Activated CD4-positive, alpha-beta T cell treated with anti-CD3 and anti-CD28 coated beads, Interleukin-2, amount 10 ng/mL, durations not matched to agents 24 days and 14 days (primary cell): ENCODE data around the gene EHD4. TPM values are rescaled to one million over a fixed set of nuclear protein-coding genes. Genes with fewer than 3 reads are reported as not detected.

ENCODE experiments used
- DNase-seq: peaks from one replicate; pipeline ENCODE4 v3.0.0; 2022
- H3K27ac Mint-ChIP-seq: one replicate; pipeline ENCODE4 v1.8.0; 2022; ENCODE audit warnings: mild to moderate bottlenecking, mixed read lengths
- H3K27me3 Mint-ChIP-seq: one replicate; pipeline ENCODE4 v1.8.0; 2022; ENCODE audit warnings: mixed read lengths
- H3K36me3 Mint-ChIP-seq: one replicate; pipeline ENCODE4 v1.8.0; 2022; ENCODE audit warnings: low read depth, mild to moderate bottlenecking, mixed read lengths
- H3K4me1 Mint-ChIP-seq: one replicate; pipeline ENCODE4 v1.8.0; 2021; ENCODE audit warnings: mixed read lengths
- H3K4me3 Mint-ChIP-seq: one replicate; pipeline ENCODE4 v1.8.0; 2022; ENCODE audit warnings: mild to moderate bottlenecking, moderate library complexity, mixed read lengths
- H3K9me3 Mint-ChIP-seq: one replicate; pipeline ENCODE4 v1.8.0; 2021; ENCODE audit warnings: mixed read lengths
- intact Hi-C: fragments of 100-400 bp; cut with micrococcal nuclease; formaldehyde crosslinking; loops from one replicate; pipeline ENCODE4 v1.15.1; 2023
- total RNA-seq: library from RNA; stranded (reverse); gene quantifications from 2 replicates; pipeline ENCODE4 v1.2.3, GENCODE V29; 2022

EHD4 gene
- total RNA-seq, 1 donor from 2014 or later, result 28.4 TPM

DNA sequence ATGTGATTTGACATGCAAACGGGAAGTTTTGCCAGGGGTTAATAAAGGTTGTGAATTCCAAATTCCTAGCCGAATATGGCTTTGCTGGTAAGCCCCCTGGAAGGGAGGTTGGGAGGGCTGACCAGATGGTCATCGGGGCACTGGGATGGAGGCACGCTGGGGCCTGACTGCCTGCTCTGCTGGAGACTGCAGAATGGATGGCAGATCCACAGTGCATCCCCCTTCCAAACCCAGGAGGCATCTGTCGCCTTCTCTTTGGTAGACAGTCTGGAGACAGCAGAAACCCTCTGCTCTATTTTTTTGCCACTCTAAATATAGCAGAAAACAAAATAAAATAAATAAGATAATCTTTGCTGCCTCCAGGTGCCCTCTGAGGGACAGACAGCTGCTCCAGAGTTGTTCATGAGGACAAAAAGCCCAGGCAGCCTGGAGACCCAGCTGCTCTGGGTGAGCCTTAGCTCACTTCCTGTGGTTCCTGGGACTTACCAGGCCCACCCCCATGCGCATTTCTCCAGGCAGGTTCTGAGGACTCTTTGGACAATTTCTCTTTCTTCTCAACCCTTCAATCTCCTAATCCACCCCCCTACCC lies 72.4 kb downstream of the EHD4 start:
- peaks cover 24% of the 10 kb centered on the region for H3K36me3 Mint-ChIP-seq
- no peaks in the 10 kb centered on the region for H3K27me3 Mint-ChIP-seq
- no peak for DNase-seq
- no peak overlapping the region for H3K27ac Mint-ChIP-seq
- H3K9me3 Mint-ChIP-seq, result no peaks in the 10 kb centered on the region
- intact Hi-C loops, result loop anchor here (10.0 kb wide), 1 partner anchor 205 kb away; no protein-coding TSS in a partner anchor
- H3K4me1 Mint-ChIP-seq, result peaks cover 16% of the 10 kb centered on the region
- no peak overlapping the region for H3K4me3 Mint-ChIP-seq

DNA sequence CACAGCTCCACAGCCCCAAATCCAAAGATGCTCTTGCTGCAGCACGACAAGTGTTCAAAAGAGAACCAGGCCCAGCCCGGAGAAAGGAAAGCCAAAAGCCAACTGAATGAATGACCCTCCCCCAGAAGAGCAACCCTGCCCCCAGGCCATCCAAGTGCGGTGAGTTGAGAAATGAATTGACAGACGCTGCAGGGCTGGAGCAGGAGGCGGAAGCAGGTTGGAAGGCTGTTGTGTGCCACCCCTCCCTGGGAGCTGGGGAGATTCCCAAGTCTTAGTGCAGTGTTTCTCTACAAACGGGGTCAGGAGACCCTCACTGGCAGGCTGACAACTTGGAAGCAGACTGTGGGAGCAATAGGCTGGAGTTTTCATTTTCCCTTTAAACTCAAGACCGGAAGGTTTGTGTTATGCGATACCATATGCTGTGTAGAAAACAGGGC lies 75.0 kb downstream of the EHD4 start:
- no peaks in the 10 kb centered on the region for H3K9me3 Mint-ChIP-seq
- H3K27ac Mint-ChIP-seq, result no peak overlapping the region
- peaks cover 19% of the 10 kb centered on the region for H3K36me3 Mint-ChIP-seq
- peaks cover 13% of the 10 kb centered on the region for H3K4me1 Mint-ChIP-seq
- intact Hi-C loops, result no loop called here
- H3K4me3 Mint-ChIP-seq, result no peak overlapping the region
- H3K27me3 Mint-ChIP-seq, result no peaks in the 10 kb centered on the region
- DNase-seq, result no peak

DNA sequence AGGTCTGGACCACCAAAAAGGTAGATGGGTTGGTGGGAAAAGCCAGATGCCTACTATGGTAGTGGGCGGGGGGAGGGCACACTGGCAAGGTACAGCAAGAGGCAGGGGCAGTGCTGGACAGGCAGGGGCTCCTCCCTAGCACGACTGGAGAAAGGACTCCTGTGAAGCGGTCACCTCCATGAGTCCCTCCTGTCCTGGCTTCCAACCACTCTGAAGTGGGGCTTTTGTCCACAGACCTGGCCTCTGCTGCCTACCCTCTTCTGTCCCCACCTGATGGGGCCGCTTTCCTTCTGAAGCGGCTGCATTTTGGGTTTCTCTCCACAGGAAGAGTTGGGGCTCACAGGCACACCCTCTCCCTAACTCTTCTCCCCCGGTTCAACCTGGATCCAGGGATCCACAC lies 75.8 kb downstream of the EHD4 start:
- H3K4me1 Mint-ChIP-seq, result peaks cover 13% of the 10 kb centered on the region
- intact Hi-C loops, result no loop called here
- no peak for DNase-seq
- no peak overlapping the region for H3K4me3 Mint-ChIP-seq
- H3K27ac Mint-ChIP-seq, result peak overlapping the region; percentile 8
- H3K27me3 Mint-ChIP-seq, result no peaks in the 10 kb centered on the region
- H3K9me3 Mint-ChIP-seq, result no peaks in the 10 kb centered on the region
- peaks cover 16% of the 10 kb centered on the region for H3K36me3 Mint-ChIP-seq

DNA sequence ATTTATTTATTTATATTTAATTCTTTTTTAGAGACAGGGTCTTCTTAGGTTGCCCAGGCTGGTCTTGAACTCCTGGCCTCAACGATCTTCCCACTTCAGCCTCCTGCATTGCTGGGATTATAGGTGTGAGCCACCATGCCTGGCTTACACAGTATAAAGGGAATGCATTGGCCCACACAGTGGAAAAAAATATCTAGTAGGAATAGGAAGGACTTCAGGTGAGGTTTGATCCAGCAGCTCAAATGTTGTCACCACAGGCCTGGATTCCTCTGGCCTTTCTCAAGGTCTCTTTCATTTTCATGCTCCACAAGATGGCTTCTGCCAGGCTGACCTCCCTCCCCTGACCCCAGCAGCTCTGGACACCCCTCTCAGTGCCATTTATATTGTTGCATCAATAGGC lies 76.4 kb downstream of the EHD4 start:
- Mint-ChIP-seq H3K27ac (peak overlapping the region; percentile 59), H3K9me3 (no peaks in the 10 kb centered on the region), H3K4me1 (peaks cover 13% of the 10 kb centered on the region), H3K36me3 (peaks cover 10% of the 10 kb centered on the region), H3K27me3 (no peaks in the 10 kb centered on the region), H3K4me3 (no peak overlapping the region)
- intact Hi-C loops, result no loop called here
- no peak for DNase-seq

DNA sequence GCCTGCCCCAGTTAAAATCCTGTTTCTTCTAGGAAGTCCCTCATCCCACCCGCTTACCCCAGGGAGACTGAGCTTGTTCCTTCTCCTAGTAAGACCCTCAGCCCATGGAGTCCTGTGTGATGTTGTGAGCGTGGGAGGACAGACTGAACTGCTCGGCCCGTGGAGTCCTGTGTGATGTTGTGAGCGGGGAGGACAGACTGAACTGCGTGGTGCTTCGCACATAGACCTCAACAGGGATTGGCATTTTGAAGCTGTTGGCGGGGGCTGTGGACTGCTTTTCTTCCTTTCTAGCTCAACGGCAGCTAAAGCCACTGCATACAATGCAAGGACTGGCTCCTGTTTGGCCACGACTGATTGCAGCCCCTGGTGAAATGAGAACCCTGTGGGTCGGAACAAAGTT lies 76.9 kb downstream of the EHD4 start:
- H3K9me3 Mint-ChIP-seq, result no peaks in the 10 kb centered on the region

DNA sequence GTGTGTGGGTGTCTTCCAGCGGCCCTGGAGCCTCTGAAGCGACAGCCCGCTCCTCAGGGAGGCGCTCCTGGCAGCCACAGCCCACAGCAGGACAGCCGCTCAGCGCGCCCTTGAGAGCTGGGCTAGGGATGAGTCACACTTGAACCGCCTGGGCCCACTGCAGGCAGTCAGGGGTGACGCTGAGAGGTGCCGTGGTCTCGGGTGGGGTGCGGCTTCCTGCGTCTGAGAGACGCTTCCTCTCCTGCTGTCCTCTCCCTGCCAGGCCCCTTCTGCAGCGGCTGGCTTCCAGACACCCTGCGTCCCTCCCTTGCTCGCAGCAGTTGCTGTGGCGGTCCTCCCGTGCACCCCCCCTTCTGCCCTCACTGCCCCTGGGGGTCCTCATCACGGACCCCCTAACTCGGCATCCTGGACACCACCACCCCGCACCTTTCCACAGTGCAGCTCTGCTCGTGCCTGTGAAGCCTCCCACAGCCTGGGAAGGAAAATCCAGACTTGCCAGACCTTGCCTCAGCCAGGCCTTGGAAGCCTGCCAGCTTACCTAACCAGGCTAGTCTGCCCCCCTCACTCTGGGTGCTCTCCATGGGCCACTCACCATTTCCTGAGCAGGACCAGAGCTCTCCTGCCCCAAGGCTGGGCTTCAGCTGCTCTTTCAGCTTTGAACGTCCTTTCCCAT lies 77.4 kb downstream of the EHD4 start:
- DNase-seq, result peak; percentile 94
- intact Hi-C loops, result no loop called here
- H3K27ac Mint-ChIP-seq, result peak overlapping the region; percentile 79
- peaks cover 10% of the 10 kb centered on the region for H3K4me1 Mint-ChIP-seq
- H3K27me3 Mint-ChIP-seq, result no peaks in the 10 kb centered on the region
- H3K4me3 Mint-ChIP-seq, result peak overlapping the region; percentile 20
- no peaks in the 10 kb centered on the region for H3K9me3 Mint-ChIP-seq
- peaks cover 6% of the 10 kb centered on the region for H3K36me3 Mint-ChIP-seq

More for the DNA sequence above, 76.9 kb downstream of the EHD4 start:
- no peak for DNase-seq
- H3K4me3 Mint-ChIP-seq, result peak overlapping the region; percentile 20
- intact Hi-C loops, result no loop called here
- no peaks in the 10 kb centered on the region for H3K27me3 Mint-ChIP-seq
- H3K4me1 Mint-ChIP-seq, result peaks cover 13% of the 10 kb centered on the region
- peaks cover 6% of the 10 kb centered on the region for H3K36me3 Mint-ChIP-seq
- H3K27ac Mint-ChIP-seq, result peak overlapping the region; percentile 79

DNA sequence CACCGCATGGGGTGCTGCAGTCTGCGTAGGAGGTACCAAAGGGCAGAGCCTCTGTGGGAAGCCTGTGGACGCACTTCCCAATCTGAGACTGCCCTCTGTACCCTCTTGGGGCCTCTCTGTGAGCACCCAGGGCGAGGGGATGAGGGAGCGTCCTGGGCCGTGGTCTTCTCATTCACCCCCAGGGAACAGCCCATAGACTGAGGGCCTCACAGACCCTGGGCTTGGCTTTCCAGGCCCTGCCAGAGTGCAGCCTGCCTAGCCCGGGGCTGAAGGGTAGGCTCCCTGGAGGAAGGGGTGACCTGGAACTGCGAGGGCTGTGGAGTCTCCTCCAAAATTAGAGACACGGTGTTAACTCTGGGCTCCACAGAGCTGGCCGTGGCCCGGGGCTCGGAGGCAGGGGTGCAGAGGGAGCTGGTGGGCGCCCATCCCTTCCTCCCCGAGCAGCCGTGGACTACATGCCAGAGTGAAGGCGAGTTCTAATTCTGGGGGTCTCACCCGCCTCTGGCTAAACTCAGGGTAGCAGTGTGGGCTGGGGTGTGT lies 78.0 kb downstream of the EHD4 start:
- peak overlapping the region; percentile 17 for H3K4me3 Mint-ChIP-seq
- no peaks in the 10 kb centered on the region for H3K27me3 Mint-ChIP-seq
- H3K4me1 Mint-ChIP-seq, result peaks cover 10% of the 10 kb centered on the region
- H3K36me3 Mint-ChIP-seq, result peaks cover 6% of the 10 kb centered on the region
- no peak for DNase-seq
- intact Hi-C loops, result no loop called here
- H3K9me3 Mint-ChIP-seq, result no peaks in the 10 kb centered on the region
- peak overlapping the region; percentile 79 for H3K27ac Mint-ChIP-seq

DNA sequence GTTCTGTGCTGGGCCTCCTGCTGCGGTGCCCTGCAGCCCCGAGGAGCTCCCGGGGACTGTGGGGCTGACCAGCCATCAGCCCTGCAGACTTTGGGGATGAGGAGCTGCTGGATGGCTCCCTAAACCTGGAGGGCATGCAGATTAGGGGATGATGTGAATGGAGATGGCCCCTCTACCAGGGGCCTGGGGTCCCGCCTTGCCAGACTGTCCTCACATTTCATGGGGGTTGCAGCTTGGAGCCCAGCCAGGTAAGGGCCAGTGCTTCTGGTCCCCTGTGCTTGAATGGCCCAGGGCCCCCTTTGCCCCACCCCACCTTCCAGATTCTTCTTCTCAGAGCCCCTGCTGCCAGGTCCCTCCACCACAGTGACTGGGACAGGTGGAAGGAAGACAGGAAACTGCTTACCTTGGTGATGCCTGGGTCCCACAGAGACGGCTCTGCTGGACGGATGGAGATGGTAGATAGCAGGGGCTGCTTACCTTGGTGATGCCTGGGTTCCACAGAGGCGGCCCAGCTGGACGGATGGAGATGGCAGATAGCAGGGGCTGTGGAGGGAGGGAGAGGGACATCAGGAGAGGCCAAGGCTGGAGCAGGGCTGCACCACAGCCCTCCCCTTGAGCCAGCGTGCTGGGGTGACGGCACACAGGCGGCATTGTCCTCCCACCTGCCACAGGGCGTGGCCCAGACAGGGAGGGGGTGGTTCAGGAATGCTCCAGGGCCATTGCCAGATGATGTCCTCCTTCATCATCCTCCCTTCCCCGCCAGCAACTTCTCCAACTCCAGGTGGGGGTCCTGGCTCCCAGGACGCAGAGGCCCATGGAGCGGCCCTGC lies 78.7 kb downstream of the EHD4 start, which contains the start of gene SPTBN5:
TSS of gene SPTBN5 (minus strand) at position 632 of the 829 bp plus-strand sequence. CDS start at position 76, 556 bp downstream.
- intact Hi-C loops, result no loop called here
- H3K9me3 Mint-ChIP-seq, result no peaks in the 10 kb centered on the region
- H3K27ac Mint-ChIP-seq, result peak within 1 kb of the TSS; percentile 79
- H3K36me3 Mint-ChIP-seq, result peaks cover 2% of the 10 kb centered on the region
- H3K4me3 Mint-ChIP-seq, result peak within 1 kb of the TSS; percentile 28
- H3K27me3 Mint-ChIP-seq, result no peaks in the 10 kb centered on the region
- no peak for DNase-seq
- peaks cover 13% of the 10 kb centered on the region for H3K4me1 Mint-ChIP-seq

DNA sequence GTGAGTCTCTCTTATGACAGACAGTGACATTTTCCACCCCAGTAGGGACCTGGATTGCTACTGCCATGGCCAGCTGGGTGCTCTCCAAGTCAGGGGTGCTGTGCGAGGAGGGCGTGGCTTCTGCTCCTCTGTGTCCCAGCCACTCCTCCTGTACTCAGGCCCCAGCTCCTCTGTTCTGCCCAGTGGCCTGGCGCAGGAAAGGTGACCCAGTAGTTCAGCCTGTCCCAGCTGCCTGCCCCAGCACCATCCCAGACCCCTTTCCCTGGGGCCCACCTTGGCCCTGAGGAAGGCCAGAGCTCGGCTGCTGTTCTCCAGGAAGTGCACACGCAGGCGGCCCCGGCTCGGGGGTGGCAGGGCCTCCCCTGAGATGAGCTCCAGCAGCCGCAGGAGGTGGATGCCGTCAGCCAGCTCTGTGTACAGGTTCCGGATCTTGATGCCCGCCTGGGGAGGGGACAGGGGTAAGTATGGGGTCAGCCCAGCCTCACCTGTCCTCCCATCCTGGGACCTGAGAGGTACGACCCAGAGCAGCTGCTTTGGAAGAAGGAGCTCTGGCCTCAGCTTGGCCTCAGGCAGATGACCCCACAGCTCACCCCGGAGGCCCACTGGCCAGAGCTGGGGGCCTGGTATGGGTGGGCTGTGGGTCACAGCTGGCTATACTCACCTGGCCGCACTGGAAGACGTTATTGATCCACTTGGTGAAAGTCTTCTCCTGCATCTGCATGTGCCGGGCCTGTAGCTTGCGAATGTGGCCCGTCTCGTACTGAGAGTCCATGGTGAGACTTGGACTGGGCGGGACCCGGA lies 79.5 kb downstream of the EHD4 start:
- Mint-ChIP-seq H3K4me3 (no peak overlapping the region), H3K36me3 (peaks cover 2% of the 10 kb centered on the region), H3K9me3 (no peaks in the 10 kb centered on the region), H3K4me1 (peaks cover 18% of the 10 kb centered on the region), H3K27ac (peak overlapping the region; percentile 60), H3K27me3 (no peaks in the 10 kb centered on the region)
- intact Hi-C loops, result no loop called here
- DNase-seq, result peak; percentile 63

DNA sequence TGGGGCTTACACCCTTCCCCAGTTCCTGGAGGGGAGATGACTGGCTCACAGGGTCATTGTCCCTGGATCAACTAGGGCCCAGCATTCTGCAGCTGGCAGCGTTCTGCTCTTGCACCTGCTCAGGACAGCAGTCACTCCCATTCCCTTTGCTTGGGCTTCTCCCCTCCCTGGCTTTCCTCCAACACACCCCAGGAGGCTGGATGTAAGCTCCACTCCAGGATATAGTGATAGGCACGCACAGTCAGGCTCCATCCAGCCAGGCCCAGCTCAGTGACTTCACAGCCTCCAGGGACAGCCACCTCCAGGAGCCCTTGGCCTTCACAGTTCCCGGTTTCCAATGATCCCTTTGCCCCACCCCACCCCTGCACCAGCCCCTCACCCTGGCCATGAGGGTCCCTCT lies 80.4 kb downstream of the EHD4 start:
- DNase-seq, result no peak
- Mint-ChIP-seq H3K4me1 (peaks cover 18% of the 10 kb centered on the region), H3K9me3 (no peaks in the 10 kb centered on the region), H3K27ac (no peak overlapping the region), H3K36me3 (no peaks in the 10 kb centered on the region), H3K27me3 (no peaks in the 10 kb centered on the region), H3K4me3 (no peak overlapping the region)
- intact Hi-C loops, result no loop called here

DNA sequence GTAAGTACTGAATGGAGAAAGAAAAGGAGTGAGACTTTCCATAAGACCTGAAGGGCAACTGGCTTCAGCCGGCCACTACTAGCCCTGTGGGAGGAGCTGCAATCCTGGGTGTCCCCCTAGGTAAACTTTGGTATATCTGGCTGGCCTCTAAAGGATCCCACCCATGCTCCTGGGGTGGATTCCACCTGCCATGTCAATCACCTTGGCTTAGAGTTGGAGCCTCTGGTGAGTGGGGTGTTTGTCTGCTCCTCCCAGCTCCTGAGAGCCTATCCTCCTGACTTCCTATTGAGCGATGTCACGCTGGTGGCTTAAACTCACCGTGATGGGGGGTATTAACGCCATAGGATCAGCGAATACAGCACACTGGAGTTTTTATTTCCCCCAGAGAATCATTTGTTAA lies 81.1 kb downstream of the EHD4 start:
- no peaks in the 10 kb centered on the region for H3K9me3 Mint-ChIP-seq
- no peak overlapping the region for H3K27ac Mint-ChIP-seq
- peaks cover 18% of the 10 kb centered on the region for H3K4me1 Mint-ChIP-seq
- no peaks in the 10 kb centered on the region for H3K36me3 Mint-ChIP-seq
- H3K27me3 Mint-ChIP-seq, result no peaks in the 10 kb centered on the region
- no peak overlapping the region for H3K4me3 Mint-ChIP-seq
- intact Hi-C loops, result no loop called here
- DNase-seq, result no peak

DNA sequence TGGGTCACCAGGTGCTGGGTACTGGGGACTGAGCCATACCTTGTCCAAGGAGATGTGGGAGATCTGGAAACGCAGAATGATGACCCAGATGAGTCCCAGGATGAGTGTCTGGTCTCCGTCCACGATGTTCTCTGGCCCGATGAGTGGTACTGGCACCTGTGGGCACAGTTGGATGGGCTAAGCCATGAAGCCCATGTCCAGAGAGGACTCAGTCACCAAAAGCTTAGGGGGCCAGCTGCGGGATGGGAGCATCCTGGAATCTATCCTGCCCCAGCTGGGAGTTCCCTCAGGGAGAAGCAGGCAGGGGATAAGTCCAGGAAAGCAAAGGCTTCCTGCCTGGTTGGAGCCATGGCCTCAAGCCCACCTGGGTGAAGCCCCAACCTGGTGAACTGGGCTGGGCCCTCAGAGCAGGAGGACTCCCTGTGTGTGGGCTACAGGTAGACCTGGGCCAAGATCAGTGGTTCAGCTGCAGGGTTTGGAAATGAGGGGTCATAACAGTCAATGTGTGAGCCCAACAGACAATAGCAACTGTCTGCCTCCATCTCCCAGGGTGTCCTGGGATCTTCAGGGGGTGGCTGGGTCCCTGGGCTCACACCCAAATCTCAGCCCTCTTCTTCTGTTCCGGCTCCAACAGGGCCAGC lies 82.2 kb downstream of the EHD4 start:
- no peaks in the 10 kb centered on the region for H3K36me3 Mint-ChIP-seq
- no peak overlapping the region for H3K4me3 Mint-ChIP-seq
- intact Hi-C loops, result no loop called here
- H3K9me3 Mint-ChIP-seq, result no peaks in the 10 kb centered on the region
- peaks cover 17% of the 10 kb centered on the region for H3K4me1 Mint-ChIP-seq
- no peak overlapping the region for H3K27ac Mint-ChIP-seq
- H3K27me3 Mint-ChIP-seq, result no peaks in the 10 kb centered on the region
- DNase-seq, result no peak
